Measurements from ENCODE around the gene AVL9.
"Not testable (repeated sequence)": the region's sequence is repeated elsewhere in the genome, so short reads cannot be mapped to it uniquely, and the experiment has no call there.

The AVL9 gene

GRCh38 chr7:32592701-32593100 is 97.4 kb downstream of the AVL9 start:
- TF ChIP-seq CTCF (IDR thresholded peaks at IDR 0.05; ENCODE audit: control insufficient read depth, extremely low read depth, insufficient read depth), result no peak
- no peak overlapping the region for H3K4me3 ChIP-seq (ENCODE audit: low read depth, low read length)
- DNase-seq (ENCODE audit: low read depth), result no peak

- no peak for DNase-seq (ENCODE audit: low read depth)
- TF ChIP-seq CTCF (IDR thresholded peaks at IDR 0.05; ENCODE audit: control insufficient read depth, extremely low read depth, insufficient read depth), result no peak
- no peak overlapping the region for H3K4me3 ChIP-seq (ENCODE audit: low read depth, low read length)
Observed at GRCh38 chr7:32594965-32595490, 99.7 kb downstream of the AVL9 start.

GRCh38 chr7:32601196-32601595 is 105.9 kb downstream of the AVL9 start:
- not testable (repeated sequence) for DNase-seq (ENCODE audit: low read depth); H3K4me3 ChIP-seq (ENCODE audit: low read depth, low read length)

- no peak for TF ChIP-seq CTCF (IDR thresholded peaks at IDR 0.05; ENCODE audit: control insufficient read depth, extremely low read depth, insufficient read depth)
- H3K4me3 ChIP-seq (ENCODE audit: low read depth, low read length), result no peak overlapping the region
- DNase-seq (ENCODE audit: low read depth), result no peak
Observed at GRCh38 chr7:32602470-32602869, 107.2 kb downstream of the AVL9 start.

GRCh38 chr7:32603492-32603891 is 108.2 kb downstream of the AVL9 start:
- not testable (repeated sequence) for H3K4me3 ChIP-seq (ENCODE audit: low read depth, low read length); DNase-seq (ENCODE audit: low read depth)

- not testable (repeated sequence) for DNase-seq (ENCODE audit: low read depth); H3K4me3 ChIP-seq (ENCODE audit: low read depth, low read length)
Observed at GRCh38 chr7:32604047-32604446, 108.8 kb downstream of the AVL9 start.

- no peak for DNase-seq (ENCODE audit: low read depth)
- no peak for TF ChIP-seq CTCF (IDR thresholded peaks at IDR 0.05; ENCODE audit: control insufficient read depth, extremely low read depth, insufficient read depth)
- no peak overlapping the region for H3K4me3 ChIP-seq (ENCODE audit: low read depth, low read length)
Observed at GRCh38 chr7:32605032-32605431, 109.7 kb downstream of the AVL9 start.

GRCh38 chr7:32609463-32609862 is 114.2 kb downstream of the AVL9 start:
- DNase-seq (ENCODE audit: low read depth), result no peak
- TF ChIP-seq CTCF (IDR thresholded peaks at IDR 0.05; ENCODE audit: control insufficient read depth, extremely low read depth, insufficient read depth), result no peak
- no peak overlapping the region for H3K4me3 ChIP-seq (ENCODE audit: low read depth, low read length)

Data from LNCaP clone FGC (cell line).